ENCODE measurements around the gene CD300A.
"Not testable (repeated sequence)": the region's sequence is repeated elsewhere in the genome, so short reads cannot be mapped to it uniquely, and the experiment has no call there.

Gene CD300A

GRCh38 chr17:74484066-74484465 lies 17.6 kb downstream of the CD300A start:
- Histone ChIP-seq H3K36me3 (ENCODE audit: insufficient read depth, low read length) (no peaks in the 10 kb centered on the region), H3K4me1 (ENCODE audit: control insufficient read depth, insufficient read depth, low read length, unreplicated experiment) (no peaks in the 10 kb centered on the region), H3K27ac (ENCODE audit: low read depth, low read length) (no peak overlapping the region), H3K4me3 (ENCODE audit: low read depth, low read length) (no peak overlapping the region), H3K27me3 (ENCODE audit: insufficient read depth, low read length) (peaks cover 34% of the 10 kb centered on the region), H3K79me2 (ENCODE audit: control insufficient read depth, insufficient read depth, low read length, unreplicated experiment) (no peaks in the 10 kb centered on the region), H2AFZ (ENCODE audit: low read length, unreplicated experiment) (no peak overlapping the region)

GRCh38 chr17:74485022-74485743 lies 18.7 kb downstream of the CD300A start:
- H3K27me3 ChIP-seq (ENCODE audit: insufficient read depth, low read length), result peaks cover 34% of the 10 kb centered on the region
- no peak overlapping the region for H2AFZ ChIP-seq (ENCODE audit: low read length, unreplicated experiment)
- no peaks in the 10 kb centered on the region for H3K79me2 ChIP-seq (ENCODE audit: control insufficient read depth, insufficient read depth, low read length, unreplicated experiment)
- no peak overlapping the region for H3K27ac ChIP-seq (ENCODE audit: low read depth, low read length)
- no peaks in the 10 kb centered on the region for H3K4me1 ChIP-seq (ENCODE audit: control insufficient read depth, insufficient read depth, low read length, unreplicated experiment)
- no peak overlapping the region for H3K4me3 ChIP-seq (ENCODE audit: low read depth, low read length)
- no peaks in the 10 kb centered on the region for H3K36me3 ChIP-seq (ENCODE audit: insufficient read depth, low read length)

GRCh38 chr17:74485841-74486240 lies 19.4 kb downstream of the CD300A start:
- Histone ChIP-seq H3K27me3 (ENCODE audit: insufficient read depth, low read length) (peaks cover 37% of the 10 kb centered on the region), H3K27ac (ENCODE audit: low read depth, low read length) (no peak overlapping the region), H2AFZ (ENCODE audit: low read length, unreplicated experiment) (no peak overlapping the region), H3K36me3 (ENCODE audit: insufficient read depth, low read length) (no peaks in the 10 kb centered on the region), H3K79me2 (ENCODE audit: control insufficient read depth, insufficient read depth, low read length, unreplicated experiment) (no peaks in the 10 kb centered on the region), H3K4me3 (ENCODE audit: low read depth, low read length) (no peak overlapping the region), H3K4me1 (ENCODE audit: control insufficient read depth, insufficient read depth, low read length, unreplicated experiment) (no peaks in the 10 kb centered on the region)

GRCh38 chr17:74488276-74488675 lies 21.8 kb downstream of the CD300A start:
- H3K36me3 ChIP-seq (ENCODE audit: insufficient read depth, low read length); H3K79me2 ChIP-seq (ENCODE audit: control insufficient read depth, insufficient read depth, low read length, unreplicated experiment); H2AFZ ChIP-seq (ENCODE audit: low read length, unreplicated experiment); H3K4me1 ChIP-seq (ENCODE audit: control insufficient read depth, insufficient read depth, low read length, unreplicated experiment); H3K4me3 ChIP-seq (ENCODE audit: low read depth, low read length); H3K27ac ChIP-seq (ENCODE audit: low read depth, low read length): not testable (repeated sequence)
- H3K27me3 ChIP-seq (ENCODE audit: insufficient read depth, low read length), result peaks cover 26% of the 10 kb centered on the region

GRCh38 chr17:74490716-74491115 lies 24.3 kb downstream of the CD300A start:
- no peaks in the 10 kb centered on the region for H3K79me2 ChIP-seq (ENCODE audit: control insufficient read depth, insufficient read depth, low read length, unreplicated experiment)
- H2AFZ ChIP-seq (ENCODE audit: low read length, unreplicated experiment), result no peak overlapping the region
- no peaks in the 10 kb centered on the region for H3K36me3 ChIP-seq (ENCODE audit: insufficient read depth, low read length)
- H3K27ac ChIP-seq (ENCODE audit: low read depth, low read length), result no peak overlapping the region
- peaks cover 13% of the 10 kb centered on the region for H3K27me3 ChIP-seq (ENCODE audit: insufficient read depth, low read length)
- no peaks in the 10 kb centered on the region for H3K4me1 ChIP-seq (ENCODE audit: control insufficient read depth, insufficient read depth, low read length, unreplicated experiment)
- no peak overlapping the region for H3K4me3 ChIP-seq (ENCODE audit: low read depth, low read length)

GRCh38 chr17:74491626-74492025 lies 25.2 kb downstream of the CD300A start:
- H2AFZ ChIP-seq (ENCODE audit: low read length, unreplicated experiment), result no peak overlapping the region
- H3K4me1 ChIP-seq (ENCODE audit: control insufficient read depth, insufficient read depth, low read length, unreplicated experiment), result no peaks in the 10 kb centered on the region
- H3K27me3 ChIP-seq (ENCODE audit: insufficient read depth, low read length), result peaks cover 12% of the 10 kb centered on the region
- no peaks in the 10 kb centered on the region for H3K36me3 ChIP-seq (ENCODE audit: insufficient read depth, low read length)
- no peak overlapping the region for H3K27ac ChIP-seq (ENCODE audit: low read depth, low read length)
- no peaks in the 10 kb centered on the region for H3K79me2 ChIP-seq (ENCODE audit: control insufficient read depth, insufficient read depth, low read length, unreplicated experiment)
- H3K4me3 ChIP-seq (ENCODE audit: low read depth, low read length), result no peak overlapping the region

GRCh38 chr17:74493331-74493833 lies 26.9 kb downstream of the CD300A start:
- no peak overlapping the region for H2AFZ ChIP-seq (ENCODE audit: low read length, unreplicated experiment)
- H3K36me3 ChIP-seq (ENCODE audit: insufficient read depth, low read length), result no peaks in the 10 kb centered on the region
- no peaks in the 10 kb centered on the region for H3K79me2 ChIP-seq (ENCODE audit: control insufficient read depth, insufficient read depth, low read length, unreplicated experiment)
- H3K4me1 ChIP-seq (ENCODE audit: control insufficient read depth, insufficient read depth, low read length, unreplicated experiment), result no peaks in the 10 kb centered on the region
- H3K27me3 ChIP-seq (ENCODE audit: insufficient read depth, low read length), result peaks cover 12% of the 10 kb centered on the region
- H3K27ac ChIP-seq (ENCODE audit: low read depth, low read length), result no peak overlapping the region
- no peak overlapping the region for H3K4me3 ChIP-seq (ENCODE audit: low read depth, low read length)

- Histone ChIP-seq H3K27me3 (ENCODE audit: insufficient read depth, low read length) (peaks cover 8% of the 10 kb centered on the region; the same call in 1 of the 2 replicates), H3K79me2 (ENCODE audit: control insufficient read depth, insufficient read depth, low read length, unreplicated experiment) (no peaks in the 10 kb centered on the region), H3K4me1 (ENCODE audit: control insufficient read depth, insufficient read depth, low read length, unreplicated experiment) (no peaks in the 10 kb centered on the region), H3K36me3 (ENCODE audit: insufficient read depth, low read length) (no peaks in the 10 kb centered on the region), H3K27ac (ENCODE audit: low read depth, low read length) (no peak overlapping the region), H2AFZ (ENCODE audit: low read length, unreplicated experiment) (no peak overlapping the region), H3K4me3 (ENCODE audit: low read depth, low read length) (no peak overlapping the region)
These were observed 31.0 kb downstream of the CD300A start for GRCh38 chr17:74497471-74497870.

- Histone ChIP-seq H2AFZ (ENCODE audit: low read length, unreplicated experiment) (no peak overlapping the region), H3K36me3 (ENCODE audit: insufficient read depth, low read length) (no peaks in the 10 kb centered on the region), H3K4me3 (ENCODE audit: low read depth, low read length) (no peak overlapping the region), H3K27ac (ENCODE audit: low read depth, low read length) (no peak overlapping the region), H3K79me2 (ENCODE audit: control insufficient read depth, insufficient read depth, low read length, unreplicated experiment) (no peaks in the 10 kb centered on the region), H3K4me1 (ENCODE audit: control insufficient read depth, insufficient read depth, low read length, unreplicated experiment) (no peaks in the 10 kb centered on the region), H3K27me3 (ENCODE audit: insufficient read depth, low read length) (0 out of 2 replicates have a peak, but pooled peaks cover 5% of the 10 kb centered on the region)
These were observed 33.6 kb downstream of the CD300A start for GRCh38 chr17:74499992-74500391.

- Histone ChIP-seq H2AFZ (ENCODE audit: low read length, unreplicated experiment) (no peak overlapping the region), H3K27me3 (ENCODE audit: insufficient read depth, low read length) (no peaks in the 10 kb centered on the region), H3K4me1 (ENCODE audit: control insufficient read depth, insufficient read depth, low read length, unreplicated experiment) (no peaks in the 10 kb centered on the region), H3K27ac (ENCODE audit: low read depth, low read length) (no peak overlapping the region), H3K79me2 (ENCODE audit: control insufficient read depth, insufficient read depth, low read length, unreplicated experiment) (no peaks in the 10 kb centered on the region), H3K36me3 (ENCODE audit: insufficient read depth, low read length) (no peaks in the 10 kb centered on the region), H3K4me3 (ENCODE audit: low read depth, low read length) (no peak overlapping the region)
These were observed 36.4 kb downstream of the CD300A start for GRCh38 chr17:74502861-74503260.

GRCh38 chr17:74503949-74504348 lies 37.5 kb downstream of the CD300A start:
- H3K27me3 ChIP-seq (ENCODE audit: insufficient read depth, low read length); H3K79me2 ChIP-seq (ENCODE audit: control insufficient read depth, insufficient read depth, low read length, unreplicated experiment); H3K36me3 ChIP-seq (ENCODE audit: insufficient read depth, low read length); H3K27ac ChIP-seq (ENCODE audit: low read depth, low read length); H3K4me3 ChIP-seq (ENCODE audit: low read depth, low read length); H3K4me1 ChIP-seq (ENCODE audit: control insufficient read depth, insufficient read depth, low read length, unreplicated experiment); H2AFZ ChIP-seq (ENCODE audit: low read length, unreplicated experiment): not testable (repeated sequence)
